COR-L47 (cell line): Measurements from ENCODE around the gene SRCIN1.
"Not testable (repeated sequence)": the region's sequence is repeated elsewhere in the genome, so short reads cannot be mapped to it uniquely, and the experiment has no call there.

Experiments used
- DNase-seq: peaks from one replicate; lab custom pipeline; 2025; lab: John Stamatoyannopoulos, UW

SRCIN1 gene

DNA sequence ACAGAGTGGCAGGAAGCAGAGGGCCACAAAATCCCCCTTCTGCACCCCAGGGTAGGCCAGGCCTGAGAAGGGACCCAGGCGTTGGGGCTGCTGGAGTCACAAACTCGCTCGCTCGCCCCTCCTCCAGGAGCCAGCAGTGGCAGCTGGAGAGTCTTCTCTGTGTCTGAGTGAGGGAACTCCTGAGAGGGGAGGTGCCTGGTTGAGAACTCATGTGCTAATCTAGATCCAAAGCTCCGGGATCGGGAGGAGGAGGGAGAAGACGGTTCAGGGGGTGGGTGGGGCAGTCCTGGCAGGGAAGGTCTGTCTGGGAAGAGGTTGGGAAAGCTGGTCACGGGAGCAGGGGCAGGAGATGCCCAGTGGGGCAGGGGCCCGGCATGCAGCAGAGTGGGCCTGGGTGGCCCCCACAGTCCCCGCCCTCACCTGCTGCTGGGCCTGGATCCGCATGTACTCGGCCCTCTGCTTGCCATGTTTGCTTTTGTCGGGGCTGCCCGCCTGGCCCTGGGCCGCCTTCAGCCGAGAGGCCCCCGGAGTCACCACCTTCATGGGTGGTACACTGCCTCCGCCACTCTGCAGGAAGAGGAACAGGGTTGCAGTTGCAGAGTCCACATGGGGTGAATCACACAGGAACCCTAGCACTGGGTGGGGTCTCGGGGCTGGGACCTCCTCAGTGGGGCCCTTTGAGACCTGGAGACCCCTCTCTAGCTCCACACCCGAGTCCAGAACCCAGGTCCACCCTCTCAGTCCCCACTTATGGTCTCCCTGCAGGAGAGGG is 62.2 kb downstream of the SRCIN1 start:
- DNase-seq: no peak

DNA sequence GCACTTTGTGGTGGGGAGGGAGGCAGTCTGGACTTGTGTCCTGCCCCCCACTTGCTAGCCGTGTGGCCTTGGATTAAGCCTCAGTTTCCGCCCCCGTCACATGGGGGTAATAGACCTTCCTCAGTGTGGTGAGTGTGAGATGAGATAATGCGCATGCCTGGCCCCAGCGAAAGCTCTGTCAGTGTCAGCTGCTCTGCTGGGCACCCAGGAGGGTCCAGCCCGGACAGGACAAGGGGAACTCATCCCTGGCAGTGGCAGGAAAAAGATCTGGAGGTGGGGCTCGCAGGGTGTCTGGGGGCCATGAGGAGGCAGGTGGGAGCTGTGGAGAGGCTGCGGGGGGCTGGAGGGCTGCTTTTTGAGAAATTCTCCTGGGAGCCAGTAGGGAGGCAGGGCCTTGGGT is 63.5 kb downstream of the SRCIN1 start:
- DNase-seq: no peak

DNA sequence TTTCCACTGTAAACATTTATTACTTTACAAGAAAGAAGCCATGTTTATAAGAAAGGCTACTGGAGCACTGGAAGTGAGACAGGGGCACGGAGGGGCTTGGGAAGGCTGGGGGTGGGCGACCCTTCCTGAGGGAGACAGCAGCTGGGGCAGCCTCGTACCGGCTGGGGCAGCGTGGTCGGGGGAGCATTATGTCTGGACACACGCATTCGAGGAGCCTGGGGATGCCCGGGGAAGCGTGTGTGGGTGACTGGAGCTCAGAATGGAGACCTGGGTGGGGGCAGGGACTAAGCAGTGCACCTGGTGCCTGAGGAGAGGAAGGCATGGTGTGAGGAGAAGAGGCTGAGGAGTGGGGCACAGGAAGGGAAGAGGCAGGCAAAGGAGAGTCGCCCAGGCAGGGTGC is 64.5 kb downstream of the SRCIN1 start:
- no peak for DNase-seq

DNA sequence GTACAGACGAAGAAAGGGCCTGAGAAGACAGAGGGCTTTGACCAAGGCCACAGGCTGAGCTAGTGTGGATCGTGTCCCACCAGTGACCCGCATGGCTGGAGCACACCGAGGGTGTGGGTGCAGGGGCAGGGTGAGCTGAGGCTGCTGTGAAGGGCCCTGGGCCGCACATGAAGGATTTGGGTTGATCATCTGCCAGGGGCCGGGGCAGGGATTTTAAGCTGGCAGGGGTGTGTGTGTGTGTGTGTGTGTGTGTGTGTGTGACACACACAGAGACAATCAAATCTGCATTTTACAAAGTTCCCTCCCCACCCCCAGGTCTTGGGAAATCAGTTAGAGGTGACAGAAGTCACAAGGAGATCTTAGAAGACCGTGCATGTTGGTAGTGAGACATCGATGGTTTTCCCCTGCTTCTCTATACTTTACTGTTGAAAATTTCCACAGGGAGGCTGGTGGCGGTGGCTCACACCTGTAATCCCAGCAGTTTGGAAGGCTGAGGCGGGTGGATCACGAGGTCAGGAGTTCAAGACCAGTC is 65.2 kb downstream of the SRCIN1 start:
- no peak for DNase-seq

DNA sequence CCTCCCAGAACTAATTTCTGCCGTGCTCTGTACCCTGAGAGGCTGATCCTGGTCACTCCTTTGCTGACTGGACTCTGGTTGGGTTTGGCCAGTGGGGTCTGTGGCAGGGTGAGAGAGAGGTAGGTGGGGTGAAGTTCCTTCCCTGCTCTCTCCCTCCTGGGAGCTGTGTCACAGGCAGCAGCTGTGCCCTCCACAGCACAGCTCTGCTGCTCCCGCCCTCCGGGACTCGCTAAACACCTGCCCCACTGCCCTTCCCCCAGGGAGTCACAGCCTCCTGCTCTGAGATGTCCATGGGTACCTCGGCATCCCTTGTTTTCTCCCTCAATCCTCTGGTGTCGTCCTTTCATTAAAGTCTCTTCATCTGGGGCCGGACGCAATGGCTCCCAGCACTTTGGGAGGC is 66.4 kb downstream of the SRCIN1 start:
- DNase-seq: peak; percentile 80

DNA sequence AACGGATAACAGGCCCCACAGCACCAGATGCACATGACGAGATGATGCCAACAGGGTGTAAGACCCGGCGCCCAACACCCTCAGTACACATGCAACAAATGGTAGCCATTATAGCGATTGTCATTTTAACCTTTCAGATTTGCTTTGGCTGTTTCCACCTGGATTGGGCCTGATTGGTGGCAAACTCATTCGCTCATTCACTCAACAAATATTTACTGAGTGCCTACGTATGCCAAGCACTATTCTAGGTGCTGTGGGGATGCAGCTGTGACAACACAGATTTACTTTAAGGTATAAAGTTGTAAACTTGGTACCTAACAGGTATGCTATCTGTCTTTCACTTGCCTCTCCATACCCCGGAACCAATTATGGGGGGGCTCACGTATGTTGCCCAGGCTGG is 66.8 kb downstream of the SRCIN1 start:
- DNase-seq: peak; percentile 82

DNA sequence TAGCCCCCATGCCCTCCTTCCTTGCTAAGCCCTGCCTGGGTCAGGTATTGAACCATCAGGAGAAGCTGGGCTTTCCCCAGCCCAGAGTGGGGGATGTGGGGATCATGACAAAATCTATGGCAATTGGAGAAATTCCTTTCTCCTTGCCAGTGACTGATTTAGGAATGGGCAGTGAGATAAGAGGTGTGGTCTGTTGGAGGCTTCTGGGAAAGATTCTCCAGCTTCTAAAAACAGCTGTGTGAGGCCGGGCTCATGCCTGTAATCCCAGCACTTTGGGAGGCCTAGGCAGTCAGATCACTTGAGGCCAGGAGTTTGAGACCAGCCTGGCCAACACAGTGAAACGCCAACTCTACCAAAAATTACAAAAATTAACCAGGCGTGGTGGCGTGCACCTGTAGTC is 69.1 kb downstream of the SRCIN1 start:
- no peak for DNase-seq

DNA sequence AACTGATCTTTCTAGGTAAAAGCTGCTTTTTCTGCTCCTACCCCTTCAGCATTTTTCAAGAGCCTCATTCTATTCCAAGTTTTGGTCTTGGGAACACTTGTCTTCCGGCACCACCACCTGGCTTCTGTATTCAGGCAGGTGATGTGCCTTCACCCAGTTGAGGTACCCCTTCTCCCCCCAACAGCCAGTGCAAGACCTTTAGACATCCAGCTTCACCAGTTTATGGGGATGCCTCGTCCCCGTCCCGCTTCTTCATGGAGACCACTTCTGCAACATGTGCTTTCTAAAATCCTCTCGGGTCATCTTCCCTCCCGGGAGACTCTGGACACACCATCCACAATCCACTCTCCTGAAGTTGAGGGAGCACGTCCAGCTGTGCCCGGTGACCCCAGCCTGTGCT is 69.9 kb downstream of the SRCIN1 start:
- no peak for DNase-seq

DNA sequence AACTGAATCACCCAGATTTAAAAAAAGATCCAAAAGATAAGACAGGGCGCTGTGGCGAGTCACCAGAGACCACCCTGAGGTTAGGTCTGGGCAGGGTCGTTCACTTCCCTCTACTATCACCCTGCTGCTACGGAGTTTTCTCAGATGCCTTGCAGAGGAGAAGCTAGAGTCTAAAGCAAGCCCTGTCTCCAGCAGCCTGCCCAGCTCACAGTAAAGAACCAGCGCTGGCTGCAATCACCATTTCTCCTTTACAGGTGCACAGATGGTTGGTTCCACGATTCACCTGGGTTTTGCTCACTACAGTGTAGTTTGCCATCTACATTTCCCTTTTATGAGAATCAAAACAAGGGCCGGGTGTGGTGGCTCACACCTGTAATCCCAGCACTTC is 71.3 kb downstream of the SRCIN1 start:
- no peak for DNase-seq

DNA sequence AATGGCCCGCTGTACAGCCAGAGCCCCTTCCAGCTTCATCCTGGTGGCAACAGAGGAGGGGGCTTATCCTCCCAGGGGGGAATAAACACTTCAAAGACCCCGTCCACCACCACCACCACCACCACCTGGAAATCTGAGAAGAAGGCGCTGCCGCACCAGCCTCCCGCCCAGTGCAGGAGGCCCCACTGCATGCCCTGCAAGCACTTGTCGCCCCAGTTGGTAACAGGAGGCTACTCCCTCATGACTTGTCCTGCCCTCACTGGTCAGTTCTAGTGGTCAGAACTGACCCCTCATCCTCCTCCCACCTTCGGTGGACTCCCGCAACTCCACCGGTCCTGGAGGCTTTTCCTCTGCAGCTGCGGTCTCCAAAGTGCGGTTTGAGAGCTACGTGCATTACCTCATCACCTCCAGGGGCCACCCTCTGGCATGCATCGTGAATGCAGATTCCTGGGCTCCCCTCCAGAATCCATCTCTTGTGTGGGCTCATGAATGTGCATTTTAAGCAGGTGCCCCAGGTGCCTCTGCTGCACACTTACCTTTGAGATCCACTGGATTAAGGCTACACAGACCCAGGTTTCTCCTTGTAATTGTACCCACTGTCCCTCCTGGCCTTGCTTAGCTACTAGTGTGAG is 71.8 kb downstream of the SRCIN1 start:
- DNase-seq: no peak

DNA sequence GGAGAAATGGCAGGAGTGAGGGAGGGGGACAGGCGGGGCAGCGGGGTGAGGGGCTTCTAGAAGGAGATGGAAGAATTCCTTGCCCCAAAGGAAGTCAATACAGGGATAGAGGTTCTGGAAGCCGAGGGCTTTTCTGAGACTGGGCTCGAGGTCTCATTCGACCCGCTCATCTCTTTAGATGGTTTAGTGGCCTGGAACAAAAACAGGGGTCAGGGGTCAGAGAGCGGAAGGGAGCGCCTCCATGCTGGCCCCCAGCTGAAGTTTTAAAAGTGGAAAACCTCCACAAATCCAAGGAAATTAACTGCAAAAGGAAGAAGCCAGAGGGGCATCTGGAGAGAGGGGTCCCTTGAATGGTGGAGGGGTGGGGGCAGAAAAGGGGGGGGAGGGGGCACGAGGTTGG is 72.5 kb downstream of the SRCIN1 start:
- DNase-seq: no peak

DNA sequence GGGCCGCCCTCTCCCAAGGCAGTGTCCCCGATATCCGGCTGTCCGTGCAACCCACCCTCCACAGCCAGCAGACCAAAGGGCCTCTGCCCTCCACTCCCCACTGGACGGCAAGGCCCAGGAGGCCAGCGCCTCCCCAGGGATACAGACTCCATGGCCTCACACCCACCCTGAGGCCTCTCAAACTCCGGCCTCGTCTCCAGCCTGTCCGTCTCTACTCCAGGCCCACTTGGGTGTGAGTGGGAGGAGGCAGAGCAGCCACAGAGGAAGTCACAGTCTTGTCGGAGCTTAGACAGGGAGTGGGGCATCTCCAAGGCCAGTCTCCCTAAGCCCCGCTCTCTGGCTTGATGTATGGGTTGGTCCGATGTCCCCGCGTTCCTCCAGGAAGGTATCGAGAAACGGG is 73.3 kb downstream of the SRCIN1 start:
- DNase-seq: no peak

DNA sequence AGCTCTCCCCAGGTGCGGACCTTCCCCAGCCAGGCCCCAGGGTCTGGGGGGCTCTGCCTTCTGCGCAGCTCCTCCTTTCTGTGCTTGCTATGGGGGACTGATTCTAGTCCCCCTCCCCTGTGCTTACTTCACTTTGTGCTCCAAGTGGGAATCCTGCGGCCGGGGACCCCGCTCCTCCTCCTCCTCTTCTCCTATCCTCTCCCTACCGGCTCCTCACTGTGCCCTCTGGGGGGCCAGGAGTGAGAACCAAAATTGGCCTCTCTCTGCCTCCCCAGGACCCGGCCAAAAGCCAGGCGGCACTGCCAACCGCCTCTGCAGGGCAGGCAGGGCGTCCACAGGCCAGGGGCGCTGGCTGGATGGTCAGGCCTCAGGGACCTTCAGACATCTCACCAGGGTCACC is 74.0 kb downstream of the SRCIN1 start:
- not testable (repeated sequence) for DNase-seq

DNA sequence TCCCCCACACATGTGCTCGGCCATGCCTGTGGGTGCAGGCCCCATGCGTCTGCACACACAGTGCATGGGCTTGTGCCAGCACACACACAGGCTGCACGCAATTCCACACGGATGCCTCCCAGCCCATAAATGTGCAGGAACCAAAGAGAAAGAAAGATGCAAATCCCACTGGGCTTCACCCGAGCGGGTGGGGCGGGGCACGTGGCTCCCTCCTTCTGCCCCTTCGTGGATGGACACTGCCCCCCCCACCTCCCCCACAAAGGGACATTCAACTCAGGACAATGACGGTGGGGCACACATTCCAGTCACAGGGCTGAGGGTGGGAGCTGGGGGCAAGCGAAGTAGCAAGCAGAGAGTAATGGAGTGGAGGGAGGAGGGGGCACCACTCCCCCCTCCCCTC is 74.9 kb downstream of the SRCIN1 start:
- not testable (repeated sequence) for DNase-seq

DNA sequence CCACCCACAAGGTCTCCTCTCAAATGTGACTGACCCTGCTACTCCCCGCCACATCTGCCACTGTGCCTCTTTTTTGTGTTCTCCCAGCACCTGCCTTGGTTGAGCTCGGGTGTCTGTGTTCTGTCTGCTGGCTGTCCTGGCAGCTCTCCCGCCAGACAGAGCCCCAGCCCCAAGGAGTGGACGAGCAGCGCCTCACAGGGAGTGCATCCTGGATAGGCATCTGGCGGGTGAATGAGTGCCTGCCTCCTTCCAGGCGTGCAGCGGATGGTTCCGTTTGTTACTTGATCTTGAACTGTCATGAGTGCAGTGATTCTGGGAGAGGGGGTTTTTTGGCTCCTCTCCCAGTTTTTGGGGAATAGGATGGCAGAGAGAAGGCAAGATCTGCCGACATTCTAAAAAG is 77.6 kb downstream of the SRCIN1 start:
- peak; percentile 16 for DNase-seq

DNA sequence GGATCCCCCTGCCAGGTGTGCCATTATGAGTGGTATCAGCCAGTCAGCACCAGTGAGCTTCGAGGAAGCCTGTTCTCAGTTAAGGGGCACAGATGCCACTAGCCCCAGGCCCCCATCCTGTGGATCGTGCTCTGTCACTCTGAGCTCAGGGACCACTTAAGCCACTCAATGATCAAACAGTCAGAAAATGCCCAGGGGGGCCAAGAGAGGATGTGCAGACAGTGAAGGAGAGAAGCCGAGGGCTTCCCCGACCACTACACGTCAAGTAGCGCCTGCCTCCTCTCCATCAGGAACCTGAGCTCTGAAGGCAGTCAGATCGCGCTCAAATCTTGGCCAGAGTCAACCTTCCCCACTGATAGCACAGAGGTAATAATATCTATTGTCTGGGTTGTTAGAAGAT is 79.2 kb downstream of the SRCIN1 start:
- DNase-seq: not testable (repeated sequence)

DNA sequence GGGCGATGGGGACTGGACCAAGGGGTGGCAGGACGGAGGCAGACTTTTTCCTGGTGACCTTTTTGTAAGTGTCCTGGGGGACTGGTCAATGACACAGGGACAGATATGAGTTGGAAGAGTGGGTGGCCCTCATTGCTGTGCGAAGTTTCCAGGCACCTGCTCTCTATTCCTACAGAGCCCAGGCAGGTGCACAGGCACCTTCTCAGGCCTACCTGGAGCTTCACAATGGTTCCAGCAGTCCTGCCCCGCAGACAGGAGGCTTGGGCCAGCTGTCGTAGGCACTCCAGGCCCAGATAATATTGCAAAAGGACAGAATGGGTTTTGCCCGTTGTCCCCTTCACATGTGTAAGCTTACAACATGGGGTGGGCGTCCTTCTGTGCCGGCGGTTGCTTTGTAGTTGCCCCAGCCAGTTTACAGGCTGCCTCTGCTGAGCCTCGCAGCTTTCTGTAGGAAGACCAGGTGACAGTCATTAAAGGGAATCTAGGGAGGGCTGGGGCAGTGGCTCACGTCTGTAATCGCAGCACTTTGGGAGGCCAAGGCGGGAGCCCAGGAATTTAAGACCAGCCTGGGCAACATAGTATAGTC is 93.2 kb downstream of the SRCIN1 start:
- DNase-seq: no peak

DNA sequence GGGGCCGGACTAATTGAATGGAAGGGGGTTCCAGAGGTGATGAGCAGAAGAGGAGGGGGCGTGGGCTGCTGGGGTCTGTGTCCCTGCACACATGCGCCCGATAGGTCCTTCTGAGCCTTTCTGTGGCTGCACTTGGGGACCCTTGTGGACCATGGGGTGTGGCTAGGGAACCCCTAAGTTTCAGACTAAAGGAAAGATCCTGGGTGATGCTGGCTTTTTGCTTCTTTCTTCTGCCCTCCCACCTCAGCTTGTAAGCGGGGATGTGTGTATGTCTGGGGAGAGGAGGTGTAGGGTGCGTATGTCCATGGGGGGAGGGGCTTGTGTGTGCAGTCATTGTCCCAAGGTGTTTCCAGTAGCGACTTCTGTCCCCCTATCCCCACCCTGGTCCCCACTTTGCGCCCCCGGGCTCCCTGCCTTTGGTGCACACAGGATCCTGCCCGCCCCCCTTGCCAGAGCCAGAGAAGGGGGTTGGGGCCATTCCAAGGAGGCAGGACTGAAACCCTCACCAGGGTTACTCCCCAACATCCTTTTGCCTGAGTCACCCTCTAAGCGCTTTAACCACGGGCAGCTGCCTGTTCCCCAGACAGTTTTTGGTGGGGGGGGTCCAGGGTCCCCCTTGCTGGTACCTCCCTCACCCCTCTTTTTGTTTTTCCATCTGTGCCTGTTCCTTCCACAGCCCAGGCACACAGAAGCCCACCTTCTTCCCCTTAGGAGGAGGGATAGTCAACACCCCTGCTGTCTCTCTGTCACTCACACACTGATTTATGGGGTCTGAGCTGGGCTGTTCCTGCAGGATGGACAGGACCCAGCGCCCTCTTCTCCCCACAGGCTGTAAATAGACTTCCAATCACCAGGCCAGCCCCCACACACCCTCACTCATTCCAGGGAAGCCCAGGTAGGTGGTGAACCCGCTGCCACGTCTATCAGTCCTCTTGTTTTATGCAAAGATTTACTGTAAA is 94.3 kb downstream of the SRCIN1 start:
- DNase-seq: no peak

DNA sequence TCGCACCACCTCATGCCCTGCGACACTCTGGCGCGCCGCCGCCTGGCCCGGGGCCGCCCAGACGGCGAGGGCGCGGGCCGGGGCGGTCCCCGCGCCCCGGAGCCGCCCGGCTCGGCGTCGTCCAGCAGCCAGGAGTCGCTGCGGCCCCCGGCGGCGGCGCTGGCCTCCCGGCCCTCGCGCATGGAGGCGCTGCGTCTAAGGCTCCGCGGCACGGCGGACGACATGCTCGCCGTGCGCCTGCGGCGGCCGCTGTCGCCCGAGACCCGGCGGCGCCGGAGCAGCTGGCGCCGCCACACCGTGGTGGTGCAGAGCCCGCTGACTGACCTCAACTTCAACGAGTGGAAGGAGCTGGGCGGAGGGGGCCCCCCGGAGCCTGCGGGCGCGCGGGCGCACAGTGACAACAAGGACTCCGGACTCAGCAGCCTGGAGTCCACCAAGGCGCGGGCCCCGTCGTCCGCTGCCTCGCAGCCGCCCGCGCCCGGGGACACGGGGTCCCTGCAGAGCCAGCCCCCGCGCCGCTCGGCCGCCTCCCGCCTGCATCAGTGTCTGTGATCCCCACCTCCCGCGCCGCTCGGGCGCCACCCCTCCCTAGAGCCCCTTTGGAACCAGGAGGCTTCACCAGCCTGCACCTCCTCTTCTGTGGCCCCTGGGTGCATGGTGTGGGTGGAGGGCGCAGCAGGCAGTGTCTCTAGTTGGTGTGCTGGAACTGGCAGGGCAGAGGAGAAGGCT is 95.2 kb downstream of the SRCIN1 start:
- DNase-seq: no peak

DNA sequence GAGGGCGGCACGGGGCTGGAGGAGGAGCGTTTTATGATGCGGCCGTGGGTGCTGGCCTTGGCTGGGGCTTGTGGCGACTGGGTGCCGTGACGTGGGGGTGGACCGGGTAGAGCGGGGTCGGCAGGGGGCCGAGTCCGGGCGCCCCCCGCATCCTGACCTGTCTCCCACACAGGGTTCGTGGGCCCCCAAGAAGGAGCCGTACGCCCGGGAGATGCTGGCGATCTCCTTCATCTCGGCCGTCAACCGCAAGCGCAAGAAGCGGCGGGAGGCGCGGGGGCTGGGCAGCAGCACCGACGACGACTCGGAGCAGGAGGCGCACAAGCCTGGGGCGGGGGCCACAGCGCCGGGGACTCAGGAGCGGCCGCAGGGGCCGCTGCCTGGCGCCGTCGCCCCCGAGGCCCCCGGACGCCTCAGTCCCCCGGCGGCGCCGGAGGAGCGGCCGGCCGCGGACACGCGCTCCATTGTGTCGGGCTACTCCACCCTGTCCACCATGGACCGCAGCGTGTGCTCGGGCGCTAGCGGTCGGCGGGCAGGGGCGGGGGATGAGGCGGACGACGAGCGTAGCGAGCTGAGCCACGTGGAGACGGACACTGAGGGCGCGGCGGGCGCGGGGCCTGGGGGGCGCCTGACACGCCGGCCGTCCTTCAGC is 95.9 kb downstream of the SRCIN1 start:
- DNase-seq: no peak
